ENCODE measurements around the gene EPHB1.

DNA sequence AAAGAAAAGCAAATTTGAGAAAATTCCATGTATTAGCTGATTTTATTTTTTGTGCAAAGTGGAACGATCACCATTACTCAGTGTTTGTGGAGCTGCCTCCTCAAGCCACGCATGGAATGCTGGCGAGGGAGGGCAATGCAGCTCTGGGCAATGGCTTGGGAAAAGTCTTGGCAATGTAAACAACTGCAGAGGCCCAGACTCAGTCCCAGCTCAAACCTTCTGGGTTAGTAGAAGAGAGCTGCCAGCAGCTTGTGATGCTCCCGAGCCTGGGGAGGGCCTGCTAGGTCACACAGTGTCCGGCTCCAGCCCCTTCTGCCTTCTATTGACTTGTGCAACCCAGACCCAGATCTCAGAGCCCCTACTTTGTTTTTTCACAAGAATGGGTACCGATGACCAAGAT, 4.3 kb downstream of the EPHB1 start:
- no peak for TF ChIP-seq FOXP2 (optimal IDR thresholded peaks at IDR 0.05; ENCODE audit: borderline replicate concordance, extremely low read depth, extremely low read length, insufficient read depth)
- no peak for TF ChIP-seq POLR2AphosphoS5 (IDR thresholded peaks at IDR 0.05; ENCODE audit: low read depth, low read length)
- TF ChIP-seq, protein P1, sequence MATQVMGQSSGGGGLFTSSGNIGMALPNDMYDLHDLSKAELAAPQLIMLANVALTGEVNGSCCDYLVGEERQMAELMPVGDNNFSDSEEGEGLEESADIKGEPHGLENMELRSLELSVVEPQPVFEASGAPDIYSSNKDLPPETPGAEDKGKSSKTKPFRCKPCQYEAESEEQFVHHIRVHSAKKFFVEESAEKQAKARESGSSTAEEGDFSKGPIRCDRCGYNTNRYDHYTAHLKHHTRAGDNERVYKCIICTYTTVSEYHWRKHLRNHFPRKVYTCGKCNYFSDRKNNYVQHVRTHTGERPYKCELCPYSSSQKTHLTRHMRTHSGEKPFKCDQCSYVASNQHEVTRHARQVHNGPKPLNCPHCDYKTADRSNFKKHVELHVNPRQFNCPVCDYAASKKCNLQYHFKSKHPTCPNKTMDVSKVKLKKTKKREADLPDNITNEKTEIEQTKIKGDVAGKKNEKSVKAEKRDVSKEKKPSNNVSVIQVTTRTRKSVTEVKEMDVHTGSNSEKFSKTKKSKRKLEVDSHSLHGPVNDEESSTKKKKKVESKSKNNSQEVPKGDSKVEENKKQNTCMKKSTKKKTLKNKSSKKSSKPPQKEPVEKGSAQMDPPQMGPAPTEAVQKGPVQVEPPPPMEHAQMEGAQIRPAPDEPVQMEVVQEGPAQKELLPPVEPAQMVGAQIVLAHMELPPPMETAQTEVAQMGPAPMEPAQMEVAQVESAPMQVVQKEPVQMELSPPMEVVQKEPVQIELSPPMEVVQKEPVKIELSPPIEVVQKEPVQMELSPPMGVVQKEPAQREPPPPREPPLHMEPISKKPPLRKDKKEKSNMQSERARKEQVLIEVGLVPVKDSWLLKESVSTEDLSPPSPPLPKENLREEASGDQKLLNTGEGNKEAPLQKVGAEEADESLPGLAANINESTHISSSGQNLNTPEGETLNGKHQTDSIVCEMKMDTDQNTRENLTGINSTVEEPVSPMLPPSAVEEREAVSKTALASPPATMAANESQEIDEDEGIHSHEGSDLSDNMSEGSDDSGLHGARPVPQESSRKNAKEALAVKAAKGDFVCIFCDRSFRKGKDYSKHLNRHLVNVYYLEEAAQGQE (IDR thresholded peaks at IDR 0.05; ENCODE audit: insufficient read depth in 1 of 2, low read depth in 2 of 2, low read length in 2 of 2): no peak

Data from PFSK-1 (cell line).